Coronary artery (tissue), 2 donors: ENCODE data around the gene ZDHHC14.
"Not testable (repeated sequence)": the region's sequence is repeated elsewhere in the genome, so short reads cannot be mapped to it uniquely, and the experiment has no call there.

Experiments
- DNase-seq: peaks from one replicate; pipeline ENCODE4 v3.0.0-alpha.2; 2017; ENCODE audit warnings: low spot score
- H3K27ac ChIP-seq, 2 donors: fragments of 200-600 bp; sonication (generic); one replicate each; pipeline ENCODE4 v1.5.1; 2016 to 2019
- H3K4me3 ChIP-seq: fragments of 200-600 bp; sonication (generic); 2 replicates; pipeline ENCODE4 v1.5.1; 2016; ENCODE audit warnings: mild to moderate bottlenecking, moderate library complexity
- TF ChIP-seq, protein P1 (sequence below): fragments of 200-600 bp; sonication (generic); IDR thresholded peaks from one replicate; pipeline ENCODE4 v1.5.1; 2019; ENCODE audit warnings: antibody characterized with exemption

Gene ZDHHC14

DNA sequence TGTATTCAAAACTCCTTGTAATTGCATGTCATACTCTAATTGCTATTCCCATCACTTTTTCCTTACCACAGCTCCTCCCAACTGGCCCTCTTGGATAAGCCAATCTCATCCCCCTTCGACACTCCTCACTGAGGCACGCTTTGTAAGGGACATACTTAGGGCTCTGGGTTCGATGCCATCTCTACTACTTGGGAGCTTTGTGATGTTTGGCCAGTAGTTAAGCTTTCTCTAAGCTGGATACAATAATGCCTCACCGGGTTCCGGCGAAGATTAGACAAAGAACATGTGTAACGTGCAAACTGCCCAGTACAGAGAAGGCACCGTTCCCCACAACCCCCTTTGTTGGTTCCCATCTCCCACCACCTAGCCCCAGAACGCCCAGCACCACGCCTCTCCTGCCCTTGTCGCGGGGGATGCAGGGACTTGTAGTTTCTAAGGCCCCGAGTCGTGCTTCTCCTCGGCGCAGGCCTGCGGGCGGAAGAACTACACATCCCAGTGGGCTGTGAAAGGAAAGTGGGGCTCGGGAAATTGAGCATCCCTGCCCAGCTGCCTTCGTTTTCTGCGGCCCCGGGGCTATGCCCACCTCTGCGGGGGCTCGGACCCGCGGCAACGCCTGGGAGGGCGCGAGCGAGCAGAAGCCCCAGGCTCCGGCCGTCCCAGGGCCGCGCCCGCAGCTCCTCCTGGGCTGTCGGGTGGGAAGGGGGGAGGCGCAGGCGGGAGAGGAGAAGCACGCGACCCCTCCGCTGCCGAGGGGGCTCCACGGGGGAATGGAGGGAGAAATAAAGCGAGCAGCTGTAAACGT is 1.1 kb upstream of the ZDHHC14 start:
- peak overlapping the region; percentile 94 to 96 for H3K27ac ChIP-seq
- H3K4me3 ChIP-seq, result peak overlapping the region; percentile 87
- TF ChIP-seq, protein P1, sequence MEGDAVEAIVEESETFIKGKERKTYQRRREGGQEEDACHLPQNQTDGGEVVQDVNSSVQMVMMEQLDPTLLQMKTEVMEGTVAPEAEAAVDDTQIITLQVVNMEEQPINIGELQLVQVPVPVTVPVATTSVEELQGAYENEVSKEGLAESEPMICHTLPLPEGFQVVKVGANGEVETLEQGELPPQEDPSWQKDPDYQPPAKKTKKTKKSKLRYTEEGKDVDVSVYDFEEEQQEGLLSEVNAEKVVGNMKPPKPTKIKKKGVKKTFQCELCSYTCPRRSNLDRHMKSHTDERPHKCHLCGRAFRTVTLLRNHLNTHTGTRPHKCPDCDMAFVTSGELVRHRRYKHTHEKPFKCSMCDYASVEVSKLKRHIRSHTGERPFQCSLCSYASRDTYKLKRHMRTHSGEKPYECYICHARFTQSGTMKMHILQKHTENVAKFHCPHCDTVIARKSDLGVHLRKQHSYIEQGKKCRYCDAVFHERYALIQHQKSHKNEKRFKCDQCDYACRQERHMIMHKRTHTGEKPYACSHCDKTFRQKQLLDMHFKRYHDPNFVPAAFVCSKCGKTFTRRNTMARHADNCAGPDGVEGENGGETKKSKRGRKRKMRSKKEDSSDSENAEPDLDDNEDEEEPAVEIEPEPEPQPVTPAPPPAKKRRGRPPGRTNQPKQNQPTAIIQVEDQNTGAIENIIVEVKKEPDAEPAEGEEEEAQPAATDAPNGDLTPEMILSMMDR, result no peak
- DNase-seq, result peak; percentile 91

DNA sequence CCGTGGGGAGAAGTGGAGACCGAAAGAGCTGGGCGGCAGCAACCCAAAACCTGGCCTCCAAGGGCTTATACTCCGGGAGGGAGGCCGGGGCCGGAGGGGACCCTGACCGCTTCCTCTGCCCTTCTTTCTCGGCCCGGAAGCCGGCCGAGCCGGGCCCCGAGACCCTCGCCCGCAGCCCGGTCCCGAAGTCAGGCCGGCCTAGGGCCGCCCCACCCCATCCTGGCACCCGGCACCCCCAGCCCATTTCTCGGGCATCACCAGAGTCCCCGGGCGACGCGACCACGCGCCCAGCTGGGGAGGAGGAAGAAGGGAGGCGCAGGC is 572 bp upstream of the ZDHHC14 start:
- TF ChIP-seq, protein P1, result no peak
- Histone ChIP-seq H3K4me3 (peak overlapping the region; percentile 87), H3K27ac (peak overlapping the region; percentile 94 to 96)
- DNase-seq, result no peak

- DNase-seq, result peak; percentile 78
- TF ChIP-seq, protein P1, result no peak
- peak overlapping the region; percentile 94 to 96 for H3K27ac ChIP-seq
- H3K4me3 ChIP-seq, result peak overlapping the region; percentile 87
Measured at GRCh38 chr6:157381631-157382621, 936 bp downstream of the ZDHHC14 start.

DNA sequence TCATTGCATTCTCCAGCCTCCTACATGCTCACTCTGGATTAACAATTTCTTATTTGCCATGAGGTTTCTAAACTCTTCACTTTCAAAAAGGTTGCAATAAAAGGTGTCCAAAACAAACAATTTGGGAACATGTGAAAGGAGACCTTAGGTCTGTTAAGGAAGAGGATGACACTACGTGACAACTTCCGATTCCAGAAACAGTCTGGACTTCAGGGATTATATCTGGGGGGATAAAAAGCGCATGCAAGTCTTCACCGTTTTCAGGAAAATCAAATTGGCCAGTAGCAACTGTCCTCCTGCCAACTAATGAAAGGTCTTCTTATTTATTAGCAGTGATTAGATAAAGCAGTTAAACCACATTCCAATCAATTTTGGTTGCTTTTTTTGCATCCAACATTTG is 1.8 kb downstream of the ZDHHC14 start:
- TF ChIP-seq, protein P1, result no peak
- DNase-seq, result no peak
- H3K27ac ChIP-seq, result peak overlapping the region in 1 of 2 donors; percentile 94
- H3K4me3 ChIP-seq, result peak overlapping the region; percentile 87

DNA sequence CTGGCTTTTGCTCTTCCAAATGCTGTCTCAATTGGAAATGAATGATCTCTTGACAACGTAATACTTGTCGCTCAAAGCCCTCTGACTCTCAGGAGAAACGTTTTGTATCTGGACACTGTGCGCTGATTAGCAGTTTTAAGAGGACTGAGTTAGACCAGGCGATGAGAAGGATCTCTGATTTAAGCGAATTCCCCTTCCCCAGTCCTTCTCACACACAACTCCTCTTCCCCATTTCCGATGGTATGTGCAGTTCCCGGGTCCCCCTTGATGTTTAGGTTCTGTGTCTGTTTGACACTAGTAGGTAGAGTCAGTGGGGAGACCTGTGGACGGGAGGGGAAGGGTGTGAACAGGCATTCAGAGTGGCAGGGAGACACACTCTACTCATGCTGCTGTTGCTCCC is 2.5 kb downstream of the ZDHHC14 start:
- H3K27ac ChIP-seq, result no peak overlapping the region
- no peak for DNase-seq
- TF ChIP-seq, protein P1, result no peak
- peak overlapping the region; percentile 87 for H3K4me3 ChIP-seq

DNA sequence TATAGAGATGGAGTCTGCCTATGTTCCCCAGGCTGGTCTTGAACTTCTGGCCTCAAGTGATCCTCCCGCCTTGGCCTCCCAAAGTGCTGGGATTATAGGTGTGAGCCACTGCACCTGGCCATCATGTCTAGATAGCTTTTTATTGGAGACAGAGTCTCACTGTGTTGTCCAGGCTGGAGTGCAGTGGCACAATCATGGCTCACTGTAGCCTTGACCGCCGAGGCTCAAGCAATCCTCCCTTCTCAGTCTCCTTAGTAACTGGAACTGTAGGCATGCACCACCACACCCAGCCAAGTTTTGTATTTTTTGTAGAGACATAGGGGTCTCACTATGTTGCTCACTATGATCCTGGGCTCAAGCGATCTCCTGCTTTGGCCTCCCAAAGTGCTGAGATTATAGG is 4.0 kb downstream of the ZDHHC14 start:
- H3K4me3 ChIP-seq, DNase-seq, H3K27ac ChIP-seq: not testable (repeated sequence)

DNA sequence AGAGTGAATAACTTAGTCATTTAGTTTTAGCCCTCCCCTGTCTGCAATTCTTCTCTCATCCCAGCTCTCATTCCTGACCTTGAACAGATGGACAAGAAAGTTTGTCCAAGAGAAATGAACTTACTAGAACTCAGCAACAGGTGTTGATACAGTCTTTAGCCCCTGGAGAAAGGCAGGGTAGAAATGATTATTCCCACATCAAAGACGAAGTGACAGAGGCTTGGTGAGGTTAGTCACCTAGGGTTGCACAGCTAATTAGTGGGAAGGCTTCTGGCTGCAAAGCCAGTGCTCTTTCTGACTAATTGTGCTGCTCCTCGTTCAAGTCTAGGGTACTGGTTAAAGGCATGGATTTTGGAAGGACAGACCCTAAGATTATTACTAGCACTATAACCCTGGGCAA is 4.5 kb downstream of the ZDHHC14 start:
- DNase-seq, result no peak
- Histone ChIP-seq H3K4me3 (no peak overlapping the region), H3K27ac (no peak overlapping the region)
- TF ChIP-seq, protein P1, result no peak
